NB4 (cell line): Measurements from ENCODE around the gene NUDT1.

Experiments used
- DNase-seq: peaks from one replicate; pipeline ENCODE4 v3.0.0; 2010; ENCODE audit warnings: low read depth
- H3K4me3 ChIP-seq: one replicate; pipeline ENCODE4 v1.5.1; 2011; ENCODE audit warnings: mild to moderate bottlenecking, low read depth, low read length, moderate library complexity
- CTCF ChIP-seq: IDR thresholded peaks from one replicate; pipeline ENCODE4 v1.5.1; 2012; ENCODE audit warnings: low read depth, low read length
- MAX ChIP-seq: IDR thresholded peaks from 2 replicates; pipeline ENCODE4 v1.6.1; 2011; ENCODE audit warnings: low read depth, low read length
- MYC ChIP-seq: IDR thresholded peaks from 2 replicates; pipeline ENCODE4 v1.6.1; 2011; ENCODE audit warnings: low read depth, low read length
- POLR2A ChIP-seq: IDR thresholded peaks from 2 replicates; pipeline ENCODE4 v1.6.1; 2011; ENCODE audit warnings: mild to moderate bottlenecking; ENCODE audit not compliant: insufficient read length; ENCODE audit errors: extremely low read depth

The NUDT1 gene

DNA sequence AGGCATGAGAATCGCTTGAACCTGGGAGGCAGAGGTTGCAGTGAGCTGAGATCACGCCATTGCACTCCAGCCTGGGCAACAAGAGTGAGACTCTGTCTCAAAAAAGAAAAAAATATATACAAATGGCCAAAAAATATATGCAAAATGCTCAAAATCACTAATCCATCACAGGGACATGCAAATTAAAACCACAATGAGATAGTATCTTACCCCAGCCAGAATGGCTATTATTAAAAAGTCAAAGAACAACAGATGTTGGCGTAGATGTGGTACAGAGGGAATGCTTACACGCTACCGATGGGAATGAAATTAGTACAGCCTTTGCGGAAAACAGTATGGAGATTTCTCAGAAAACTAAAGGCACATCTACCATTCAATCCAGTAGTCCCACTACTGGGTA is 54.8 kb downstream of the NUDT1 start:
- no peak for DNase-seq
- TF ChIP-seq CTCF (no peak), POLR2A (no peak), MAX (no peak), MYC (no peak)
- no peak overlapping the region for H3K4me3 ChIP-seq

GRCh38 chr7:2299131-2299829 is 57.3 kb downstream of the NUDT1 start:
- TF ChIP-seq CTCF (no peak), POLR2A (no peak), MAX (no peak)
- no peak for DNase-seq
- no peak overlapping the region for H3K4me3 ChIP-seq

GRCh38 chr7:2299870-2300512 is 58.0 kb downstream of the NUDT1 start:
- no peak for TF ChIP-seq POLR2A
- TF ChIP-seq MYC, result no peak
- TF ChIP-seq MAX, result no peak
- TF ChIP-seq CTCF, result no peak
- no peak overlapping the region for H3K4me3 ChIP-seq
- no peak for DNase-seq
